Neural cell (in vitro differentiated cells): Measurements from ENCODE around the gene SLC66A2. TPM values are rescaled to one million over a fixed set of nuclear protein-coding genes. Genes with fewer than 3 reads are reported as not detected.

Experiments
- H2AFZ ChIP-seq: fragments of 200-600, 300-800 bp; sonication (generic), shearing (Covaris generic); 2 replicates; pipeline ENCODE4 v1.6.0; 2014; ENCODE audit warnings: low read depth, mild to moderate bottlenecking, antibody characterized with exemption, low read length, moderate library complexity
- H3F3A ChIP-seq: fragments of 200-600 bp; shearing (Covaris generic); 2 replicates; pipeline ENCODE4 v1.6.1; 2016; ENCODE audit warnings: mild to moderate bottlenecking, moderate library complexity, mixed read lengths, antibody characterized with exemption, low read length; ENCODE audit not compliant: insufficient read depth, poor library complexity, severe bottlenecking
- H3K27ac ChIP-seq: fragments of 200-600, 300-800 bp; sonication (generic), shearing (Covaris generic); 2 replicates; pipeline ENCODE4 v1.5.1; 2014; ENCODE audit warnings: mild to moderate bottlenecking, low read length, moderate library complexity
- H3K27me3 ChIP-seq: fragments of 300-800, 200-600 bp; sonication (generic), shearing (Covaris generic); 2 replicates; pipeline ENCODE4 v1.6.0; 2014; ENCODE audit warnings: mild to moderate bottlenecking, low read depth, low read length, moderate library complexity; ENCODE audit not compliant: insufficient read depth
- H3K36me3 ChIP-seq: fragments of 300-800, 200-600 bp; sonication (generic), shearing (Covaris generic); 2 replicates; pipeline ENCODE4 v1.5.1; 2014; ENCODE audit warnings: mild to moderate bottlenecking, antibody characterized with exemption, low read length, moderate library complexity; ENCODE audit not compliant: insufficient read depth
- H3K4me2 ChIP-seq: fragments of 300-800, 200-600 bp; sonication (generic), shearing (Covaris generic); 2 replicates; pipeline ENCODE4 v1.6.0; 2014; ENCODE audit warnings: mild to moderate bottlenecking, low read length
- H3K4me3 ChIP-seq: fragments of 300-800, 200-600 bp; sonication (generic), shearing (Covaris generic); 2 replicates; pipeline ENCODE4 v1.5.1; 2014; ENCODE audit warnings: mild to moderate bottlenecking, low read length, moderate library complexity
- H3K79me2 ChIP-seq: fragments of 200-600 bp; shearing (Covaris generic); replicated peaks from 2 replicates; pipeline ENCODE4 v1.6.0; 2014; ENCODE audit warnings: mild to moderate bottlenecking, low read length, moderate library complexity; ENCODE audit not compliant: insufficient read depth
- H3K9ac ChIP-seq: fragments of 300-800, 200-600 bp; sonication (generic), shearing (Covaris generic); 2 replicates; pipeline ENCODE4 v1.6.1; 2016; ENCODE audit warnings: mild to moderate bottlenecking, low read length, mixed read lengths
- H3K9me2 ChIP-seq: fragments of 200-600 bp; shearing (Covaris generic); 2 replicates; pipeline ENCODE4 v1.6.1; 2016; ENCODE audit warnings: mild to moderate bottlenecking, low read length, mixed read lengths; ENCODE audit not compliant: insufficient read depth
- H3K9me3 ChIP-seq: fragments of 200-600, 300-800 bp; sonication (generic), shearing (Covaris generic); 2 replicates; pipeline ENCODE4 v1.6.1; 2016; ENCODE audit warnings: mild to moderate bottlenecking, mixed run types, low read length, moderate library complexity, mixed read lengths
- H4K20me1 ChIP-seq: fragments of 200-600 bp; shearing (Covaris generic); 2 replicates; pipeline ENCODE4 v1.6.1; 2016; ENCODE audit warnings: mild to moderate bottlenecking, mixed run types; ENCODE audit not compliant: insufficient read depth
- CTCF ChIP-seq: fragments of 450-650 bp; IDR thresholded peaks from 2 replicates; pipeline ENCODE4 v1.5.1; 2014; ENCODE audit warnings: antibody characterized with exemption, mild to moderate bottlenecking, moderate library complexity; ENCODE audit not compliant: poor library complexity, severe bottlenecking
- EP300 ChIP-seq: fragments of 450-650 bp; conservative IDR thresholded peaks from 2 replicates; pipeline ENCODE4 v1.6.1; 2014; ENCODE audit warnings: antibody characterized with exemption, mild to moderate bottlenecking, moderate library complexity; ENCODE audit not compliant: poor library complexity, severe bottlenecking
- EZH2 ChIP-seq: fragments of 200-600, 300-800 bp; shearing (Covaris generic), sonication (generic); IDR thresholded peaks from 2 replicates; pipeline ENCODE4 v1.6.1; 2014; ENCODE audit warnings: antibody characterized with exemption, low read length, borderline replicate concordance, mild to moderate bottlenecking; ENCODE audit not compliant: insufficient read depth, poor library complexity, severe bottlenecking
- MXI1 ChIP-seq: fragments of 450-650 bp; conservative IDR thresholded peaks from 2 replicates; pipeline ENCODE4 v1.6.1; 2014; ENCODE audit warnings: antibody characterized with exemption, mild to moderate bottlenecking; ENCODE audit not compliant: poor library complexity, severe bottlenecking
- POLR2AphosphoS5 ChIP-seq: IDR thresholded peaks from 2 replicates; pipeline ENCODE4 v1.6.1; 2012
- RAD21 ChIP-seq: fragments of 450-650 bp; conservative IDR thresholded peaks from 2 replicates; pipeline ENCODE4 v1.6.1; 2014; ENCODE audit warnings: antibody characterized with exemption, mild to moderate bottlenecking, moderate library complexity
- REST ChIP-seq: IDR thresholded peaks from 2 replicates; pipeline ENCODE4 v1.6.1; 2012; ENCODE audit warnings: borderline replicate concordance
- SMC3 ChIP-seq: fragments of 450-650 bp; conservative IDR thresholded peaks from 2 replicates; pipeline ENCODE4 v1.6.1; 2014; ENCODE audit warnings: antibody characterized with exemption, mild to moderate bottlenecking, moderate library complexity; ENCODE audit not compliant: poor library complexity
- TAF1 ChIP-seq: IDR thresholded peaks from 2 replicates; pipeline ENCODE4 v1.6.1; 2012; ENCODE audit warnings: low read depth
- polyA plus RNA-seq: library from polyadenylated mRNA; depleted of rRNA; stranded (reverse); fragments of >200 nt; gene quantifications from 2 replicates; pipeline ENCODE4 v1.2.3, GENCODE V29; 2014

Gene SLC66A2
- polyA plus RNA-seq, 1 donor from 2014 or later = 66.7 TPM

DNA sequence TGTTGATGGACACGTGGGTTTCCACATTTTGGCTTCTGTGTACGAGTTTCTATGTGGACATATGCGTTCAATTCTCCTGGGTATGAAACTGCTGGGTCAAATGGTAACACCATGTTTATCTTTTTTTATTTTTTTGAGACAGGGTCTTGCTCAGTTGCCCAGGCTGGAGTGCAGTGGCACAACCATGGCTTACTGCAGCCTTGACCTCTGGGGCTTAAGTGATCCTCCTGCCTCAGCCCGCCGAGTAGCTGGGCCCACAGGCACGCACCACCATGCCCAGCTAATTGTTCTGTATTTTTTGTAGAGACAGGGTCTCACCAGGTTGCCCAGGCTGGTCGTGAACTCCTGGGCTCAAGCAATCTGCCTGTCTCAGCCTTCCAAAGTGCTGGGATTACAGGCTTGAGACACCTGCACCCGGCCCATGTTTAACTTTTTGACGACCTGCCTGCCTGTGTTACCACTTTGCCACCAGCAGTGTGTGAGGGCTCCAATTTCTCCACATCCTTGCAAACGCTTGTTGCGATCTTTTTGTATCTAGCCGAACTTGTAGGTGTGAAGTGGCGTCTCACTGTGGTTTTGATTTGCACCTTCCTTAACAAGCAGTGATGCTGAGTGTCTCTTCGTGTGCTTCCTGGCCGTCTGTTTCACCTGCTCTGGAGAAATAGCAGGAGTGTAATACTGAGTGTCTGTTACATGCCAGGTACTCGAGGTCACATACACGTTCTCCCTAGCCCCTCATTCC, 19.9 kb upstream of the SLC66A2 start:
- H3K4me3 ChIP-seq = no peak overlapping the region
- no peak overlapping the region for H3K4me2 ChIP-seq
- no peaks in the 10 kb centered on the region for H4K20me1 ChIP-seq
- no peaks in the 10 kb centered on the region for H3F3A ChIP-seq
- no peaks in the 10 kb centered on the region for H3K36me3 ChIP-seq
- H2AFZ ChIP-seq = no peak overlapping the region
- H3K9me3 ChIP-seq = no peaks in the 10 kb centered on the region
- no peak for TF ChIP-seq CTCF
- TF ChIP-seq POLR2AphosphoS5 = no peak
- TF ChIP-seq RAD21 = no peak
- H3K9me2 ChIP-seq = no peaks in the 10 kb centered on the region
- H3K79me2 ChIP-seq = peaks cover 13% of the 10 kb centered on the region
- H3K9ac ChIP-seq = no peak overlapping the region
- H3K27ac ChIP-seq = no peak overlapping the region
- H3K27me3 ChIP-seq = no peaks in the 10 kb centered on the region

DNA sequence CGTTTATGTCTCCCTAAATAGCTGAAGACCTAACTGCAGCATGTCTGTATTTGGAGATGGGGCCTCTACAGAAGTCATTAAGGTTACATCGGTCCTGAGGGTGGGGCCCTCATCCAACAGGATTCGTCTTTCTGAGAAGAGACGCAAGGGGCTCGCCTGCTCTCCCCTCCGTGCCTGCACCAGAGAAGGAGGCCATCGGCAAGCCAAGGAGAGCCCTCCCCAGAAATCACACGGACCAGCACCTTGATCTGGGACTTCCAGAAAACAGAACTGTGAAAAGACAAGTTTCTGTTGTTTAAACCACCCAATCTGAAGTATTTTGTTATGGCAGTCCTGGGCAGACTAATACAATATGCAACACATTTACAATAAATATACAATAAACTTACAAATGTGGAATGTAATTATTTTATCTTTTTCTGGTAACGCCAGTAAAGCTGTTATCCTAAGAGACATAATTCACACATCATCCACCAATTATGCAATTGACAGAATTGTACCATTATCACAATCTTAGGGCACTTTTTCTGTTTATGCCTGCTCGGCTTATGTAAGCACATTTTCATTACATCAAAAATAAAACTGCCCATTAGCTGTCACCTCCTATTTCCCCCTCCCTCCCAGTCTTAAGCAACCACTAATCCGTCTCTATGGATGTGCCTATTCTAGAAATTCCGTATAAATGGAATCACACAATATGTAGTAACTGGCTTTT, 19.1 kb upstream of the SLC66A2 start:
- H3K79me2 ChIP-seq = peaks cover 9% of the 10 kb centered on the region
- H3K36me3 ChIP-seq = no peaks in the 10 kb centered on the region
- no peak overlapping the region for H3K27ac ChIP-seq

More for the DNA sequence above, 19.1 kb upstream of the SLC66A2 start:
- Histone ChIP-seq H3K4me3 (no peak overlapping the region), H2AFZ (no peak overlapping the region), H3K9ac (no peak overlapping the region), H3K4me2 (no peak overlapping the region), H3K9me2 (no peaks in the 10 kb centered on the region), H4K20me1 (no peaks in the 10 kb centered on the region), H3K9me3 (no peaks in the 10 kb centered on the region), H3F3A (no peaks in the 10 kb centered on the region), H3K27me3 (no peaks in the 10 kb centered on the region)
- TF ChIP-seq MXI1 (no peak), TAF1 (no peak), CTCF (no peak), POLR2AphosphoS5 (no peak), EZH2 (no peak), EP300 (no peak), RAD21 (no peak), SMC3 (no peak), REST (no peak)
